Body of pancreas (tissue), 4 donors: ENCODE results near the gene PARP16. TPM values are rescaled to one million over a fixed set of nuclear protein-coding genes. Genes with fewer than 3 reads are reported as not detected.
"Not testable (repeated sequence)": the region's sequence is repeated elsewhere in the genome, so short reads cannot be mapped to it uniquely, and the experiment has no call there.

ENCODE experiments used
- ATAC-seq: fragments of 150-250 bp; one replicate; pipeline ENCODE4 v1.9.1; 2016
- DNase-seq, 4 donors: peaks; one replicate each; pipeline ENCODE4 v3.0.0-alpha.2; 2019
- H3K27ac ChIP-seq, 4 donors: fragments of 200-600 bp; sonication (generic); 1 replicate in 3 of 4; 2 replicates in 1 of 4; pipeline versions ENCODE4 v1.5.1 to v1.6.1; 2016 to 2019; ENCODE audit warnings: mild to moderate bottlenecking in 1 of 4, mixed read lengths in 1 of 4, moderate library complexity in 1 of 4
- H3K27me3 ChIP-seq, 2 donors: fragments of 200-600 bp; sonication (generic); one replicate each; pipeline ENCODE4 v1.6.0; 2016; ENCODE audit warnings: mild to moderate bottlenecking in 1 of 2
- H3K36me3 ChIP-seq, 2 donors: fragments of 200-600 bp; sonication (generic); replicated peaks in 1 of 2; 2 replicates each; pipeline ENCODE4 v1.5.1; 2016; ENCODE audit warnings: low read depth in 2 of 2; ENCODE audit not compliant: insufficient read depth in 1 of 2
- H3K4me1 ChIP-seq: fragments of 200-600 bp; sonication (generic); one replicate; pipeline ENCODE4 v1.6.0; 2016
- H3K4me3 ChIP-seq, 2 donors: fragments of 200-600 bp; sonication (generic); 1 replicate in 1 of 2; 2 replicates in 1 of 2; pipeline ENCODE4 v1.5.1; 2016 to 2019
- H3K9me3 ChIP-seq, 3 donors: fragments of 200-600 bp; sonication (generic); 1 replicate in 2 of 3; 2 replicates in 1 of 3; pipeline ENCODE4 v1.5.1; 2016
- POLR2A ChIP-seq, 3 donors: fragments of 450-650 bp; IDR thresholded peaks; one replicate each; pipeline ENCODE4 v1.6.1; 2016; ENCODE audit warnings: antibody characterized with exemption in 3 of 3, mild to moderate bottlenecking in 2 of 3
- WGBS, 2 donors: methylation state at CpG; one replicate each; pipeline ENCODE4 v1.1.5; 2017; 5-methylcytosine and 5-hydroxymethylcytosine counted together
- intact Hi-C: fragments of 100-400 bp; cut with DNase I; formaldehyde crosslinking; loops from one replicate; pipeline ENCODE4 v1.15.1; 2023
- total RNA-seq, 2 donors: library from RNA; depleted of rRNA; stranded (reverse); fragments of >200 nt; gene quantifications; one replicate each; pipeline ENCODE4 v1.1.0, GENCODE V29; 2016
- TF ChIP-seq, protein P1 (sequence below), 7 experiments: fragments of 450-650 bp in 4 of 7; fragments of 200-600 bp in 3 of 7; sonication (generic) in 3 of 7; IDR thresholded peaks; one replicate each; pipeline ENCODE4 v1.5.1; 2016 to 2019; ENCODE audit warnings: antibody characterized with exemption in 7 of 7

Gene PARP16
- total RNA-seq, 2 donors from 2014 or later, result 5.2 to 17.5 TPM

DNA sequence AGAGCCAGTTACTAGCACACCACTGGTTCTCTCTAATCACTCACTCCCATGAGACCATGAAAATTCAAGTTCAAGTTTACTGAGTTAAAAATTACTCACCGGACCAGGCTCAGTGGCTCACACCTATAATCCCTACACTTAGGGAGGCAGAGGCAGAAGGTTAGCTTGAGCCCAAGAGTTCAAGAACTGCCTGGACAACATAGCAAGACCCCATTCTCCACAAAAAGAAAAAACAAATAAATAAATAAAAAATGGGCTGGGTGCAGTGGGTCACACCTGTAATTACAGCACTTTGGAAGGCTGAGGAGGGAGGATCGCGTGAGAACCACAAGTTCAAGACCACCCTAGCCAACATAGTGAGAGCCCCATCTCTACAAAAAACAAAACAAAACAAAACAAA lies 54.2 kb downstream of the PARP16 start:
- DNase-seq, result no peak
- Histone ChIP-seq H3K27me3 (no peaks in the 10 kb centered on the region), H3K27ac (no peak overlapping the region), H3K9me3 (no peaks in the 10 kb centered on the region), H3K36me3 (no peaks in the 10 kb centered on the region), H3K4me3 (no peak overlapping the region), H3K4me1 (no peaks in the 10 kb centered on the region)
- 81 to 93% methylated on average over 3 of the region's 3 CpGs for WGBS, 2 donors
- no peak for ATAC-seq
- intact Hi-C loops, result no loop called here
- TF ChIP-seq, protein P1, sequence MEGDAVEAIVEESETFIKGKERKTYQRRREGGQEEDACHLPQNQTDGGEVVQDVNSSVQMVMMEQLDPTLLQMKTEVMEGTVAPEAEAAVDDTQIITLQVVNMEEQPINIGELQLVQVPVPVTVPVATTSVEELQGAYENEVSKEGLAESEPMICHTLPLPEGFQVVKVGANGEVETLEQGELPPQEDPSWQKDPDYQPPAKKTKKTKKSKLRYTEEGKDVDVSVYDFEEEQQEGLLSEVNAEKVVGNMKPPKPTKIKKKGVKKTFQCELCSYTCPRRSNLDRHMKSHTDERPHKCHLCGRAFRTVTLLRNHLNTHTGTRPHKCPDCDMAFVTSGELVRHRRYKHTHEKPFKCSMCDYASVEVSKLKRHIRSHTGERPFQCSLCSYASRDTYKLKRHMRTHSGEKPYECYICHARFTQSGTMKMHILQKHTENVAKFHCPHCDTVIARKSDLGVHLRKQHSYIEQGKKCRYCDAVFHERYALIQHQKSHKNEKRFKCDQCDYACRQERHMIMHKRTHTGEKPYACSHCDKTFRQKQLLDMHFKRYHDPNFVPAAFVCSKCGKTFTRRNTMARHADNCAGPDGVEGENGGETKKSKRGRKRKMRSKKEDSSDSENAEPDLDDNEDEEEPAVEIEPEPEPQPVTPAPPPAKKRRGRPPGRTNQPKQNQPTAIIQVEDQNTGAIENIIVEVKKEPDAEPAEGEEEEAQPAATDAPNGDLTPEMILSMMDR (IDR thresholded peaks at IDR 0.05), result no peak
- TF ChIP-seq POLR2A (IDR thresholded peaks at IDR 0.05), result no peak

DNA sequence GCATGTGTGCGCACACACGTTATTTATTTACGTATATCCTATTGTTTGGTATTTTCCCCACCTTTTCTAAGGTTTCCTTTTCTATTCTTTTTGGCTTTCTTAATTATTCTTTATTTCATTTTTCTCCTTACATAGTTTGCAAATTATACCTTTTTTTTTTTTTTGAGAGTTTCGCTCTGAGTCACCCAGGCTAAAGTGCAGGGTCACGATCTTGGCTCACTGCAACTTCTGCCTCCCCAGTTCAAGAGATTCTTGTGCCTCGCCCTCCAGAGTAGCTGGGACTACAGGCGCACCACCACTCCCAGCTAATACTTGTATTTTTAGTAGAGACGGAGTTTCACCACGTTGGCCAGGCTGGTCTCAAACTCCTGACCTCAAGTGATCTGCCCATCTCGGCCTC lies 55.4 kb downstream of the PARP16 start:
- Histone ChIP-seq H3K27ac (no peak overlapping the region), H3K4me1 (no peaks in the 10 kb centered on the region), H3K36me3 (no peaks in the 10 kb centered on the region), H3K9me3 (no peaks in the 10 kb centered on the region), H3K4me3 (no peak overlapping the region), H3K27me3 (no peaks in the 10 kb centered on the region)
- ATAC-seq, result no peak
- TF ChIP-seq POLR2A (IDR thresholded peaks at IDR 0.05), result no peak
- TF ChIP-seq, protein P1 (IDR thresholded peaks at IDR 0.05), result no peak
- no peak for DNase-seq
- WGBS, 2 donors, result 91 to 94% methylated on average over 9 to 10 of the region's 10 CpGs
- intact Hi-C loops, result no loop called here

DNA sequence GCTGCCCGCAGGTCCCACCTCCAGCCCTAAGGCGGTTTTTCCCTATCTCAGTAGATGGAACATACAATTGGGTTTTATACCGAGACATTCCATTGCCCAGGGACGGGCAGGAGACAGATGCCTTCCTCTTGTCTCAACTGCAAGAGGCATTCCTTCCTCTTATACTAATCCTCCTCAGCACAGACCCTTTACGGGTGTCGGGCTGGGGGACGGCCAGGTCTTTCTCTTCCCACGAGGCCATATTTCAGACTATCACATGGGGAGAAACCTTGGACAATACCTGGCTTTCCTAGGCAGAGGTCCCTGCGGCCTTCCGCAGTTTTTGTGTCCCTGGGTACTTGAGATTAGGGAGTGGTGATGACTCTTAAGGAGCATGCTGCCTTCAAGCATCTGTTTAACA lies 59.8 kb downstream of the PARP16 start:
- H3K4me3 ChIP-seq, H3K4me1 ChIP-seq, H3K9me3 ChIP-seq, ATAC-seq, H3K36me3 ChIP-seq, H3K27ac ChIP-seq, intact Hi-C loops, H3K27me3 ChIP-seq, DNase-seq: not testable (repeated sequence)
- WGBS, 2 donors, result 71% methylated on average over 2 of the region's 10 CpGs; no CpG with 5 or more reads in 1 of the 2 donors

DNA sequence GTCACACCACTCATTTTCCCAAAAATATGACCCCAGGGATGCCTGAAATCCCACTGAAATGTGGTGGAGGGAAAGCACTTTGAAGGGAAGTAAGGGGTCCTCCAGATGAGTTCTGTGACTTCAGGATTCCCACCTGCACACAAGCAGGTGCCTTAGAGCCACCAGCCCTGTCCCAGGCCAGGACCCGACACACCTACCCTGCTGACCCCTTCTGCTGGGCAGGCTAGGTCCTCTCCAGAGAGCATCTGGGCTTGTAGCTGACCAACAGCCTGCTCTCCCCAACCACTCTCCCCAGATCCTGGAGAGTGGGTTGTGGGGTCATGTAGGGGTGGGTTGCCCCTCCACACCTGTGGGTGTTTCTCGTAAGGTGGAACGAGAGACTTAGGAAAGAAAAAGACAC lies 60.5 kb downstream of the PARP16 start:
- ATAC-seq (no peak), DNase-seq (no peak)
- Histone ChIP-seq H3K9me3 (no peaks in the 10 kb centered on the region), H3K27me3 (no peaks in the 10 kb centered on the region), H3K27ac (no peak overlapping the region), H3K4me3 (no peak overlapping the region), H3K36me3 (no peaks in the 10 kb centered on the region), H3K4me1 (no peaks in the 10 kb centered on the region)
- TF ChIP-seq POLR2A (IDR thresholded peaks at IDR 0.05), result no peak
- TF ChIP-seq, protein P1 (IDR thresholded peaks at IDR 0.05), result no peak
- 91 to 97% methylated on average over 1 to 3 of the region's 3 CpGs for WGBS, 2 donors
- intact Hi-C loops, result no loop called here

DNA sequence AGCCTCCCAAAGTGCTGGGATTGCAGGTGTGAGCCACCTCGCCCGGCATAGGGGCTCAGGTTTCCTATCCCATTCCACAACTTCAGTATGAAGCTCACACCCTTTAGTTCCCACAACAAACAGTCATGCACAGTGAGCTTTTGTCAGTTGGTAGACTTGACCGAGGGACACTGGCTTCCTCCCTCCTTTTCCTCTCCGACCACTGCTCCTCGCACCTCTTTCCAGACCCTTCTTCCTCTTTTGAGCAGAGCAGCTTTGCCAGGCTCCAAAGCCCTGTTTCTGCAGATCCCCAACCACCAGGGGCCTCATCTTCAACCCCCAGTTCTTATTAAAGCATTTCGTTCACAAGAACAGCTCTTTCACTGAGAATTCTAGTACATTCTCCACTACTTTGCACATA lies 62.7 kb downstream of the PARP16 start:
- ATAC-seq, result no peak
- Histone ChIP-seq H3K36me3 (no peaks in the 10 kb centered on the region), H3K27ac (no peak overlapping the region)

More for the DNA sequence above, 62.7 kb downstream of the PARP16 start:
- Histone ChIP-seq H3K9me3 (no peaks in the 10 kb centered on the region), H3K4me1 (no peaks in the 10 kb centered on the region), H3K4me3 (no peak overlapping the region), H3K27me3 (no peaks in the 10 kb centered on the region)
- DNase-seq, result no peak
- WGBS, 2 donors, result 69 to 88% methylated on average over 6 of the region's 6 CpGs
- TF ChIP-seq POLR2A (IDR thresholded peaks at IDR 0.05), result no peak
- TF ChIP-seq, protein P1 (IDR thresholded peaks at IDR 0.05), result no peak
- intact Hi-C loops, result no loop called here
